ENCODE data around the gene HSPA4.

DNA sequence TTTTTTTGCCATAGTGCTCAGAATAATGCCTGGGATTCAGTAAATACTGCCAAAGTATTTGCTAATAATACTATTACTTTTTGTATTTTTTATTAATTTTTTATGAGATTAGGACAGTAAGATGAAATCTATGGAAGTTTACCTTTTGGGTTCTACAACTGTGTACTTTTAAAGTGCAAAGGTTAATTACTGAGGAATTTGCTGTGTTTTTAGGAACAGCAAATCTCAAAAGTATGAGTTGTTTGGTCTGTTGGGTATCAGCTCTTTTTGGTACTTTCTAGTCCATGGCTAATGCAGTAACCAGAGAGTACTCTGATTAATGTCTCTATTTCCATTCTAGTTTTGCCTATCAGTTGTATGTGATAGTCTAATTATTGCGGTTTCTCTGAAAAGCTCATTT lies 5.1 kb downstream of the HSPA4 start:
- TF ChIP-seq, protein P1, sequence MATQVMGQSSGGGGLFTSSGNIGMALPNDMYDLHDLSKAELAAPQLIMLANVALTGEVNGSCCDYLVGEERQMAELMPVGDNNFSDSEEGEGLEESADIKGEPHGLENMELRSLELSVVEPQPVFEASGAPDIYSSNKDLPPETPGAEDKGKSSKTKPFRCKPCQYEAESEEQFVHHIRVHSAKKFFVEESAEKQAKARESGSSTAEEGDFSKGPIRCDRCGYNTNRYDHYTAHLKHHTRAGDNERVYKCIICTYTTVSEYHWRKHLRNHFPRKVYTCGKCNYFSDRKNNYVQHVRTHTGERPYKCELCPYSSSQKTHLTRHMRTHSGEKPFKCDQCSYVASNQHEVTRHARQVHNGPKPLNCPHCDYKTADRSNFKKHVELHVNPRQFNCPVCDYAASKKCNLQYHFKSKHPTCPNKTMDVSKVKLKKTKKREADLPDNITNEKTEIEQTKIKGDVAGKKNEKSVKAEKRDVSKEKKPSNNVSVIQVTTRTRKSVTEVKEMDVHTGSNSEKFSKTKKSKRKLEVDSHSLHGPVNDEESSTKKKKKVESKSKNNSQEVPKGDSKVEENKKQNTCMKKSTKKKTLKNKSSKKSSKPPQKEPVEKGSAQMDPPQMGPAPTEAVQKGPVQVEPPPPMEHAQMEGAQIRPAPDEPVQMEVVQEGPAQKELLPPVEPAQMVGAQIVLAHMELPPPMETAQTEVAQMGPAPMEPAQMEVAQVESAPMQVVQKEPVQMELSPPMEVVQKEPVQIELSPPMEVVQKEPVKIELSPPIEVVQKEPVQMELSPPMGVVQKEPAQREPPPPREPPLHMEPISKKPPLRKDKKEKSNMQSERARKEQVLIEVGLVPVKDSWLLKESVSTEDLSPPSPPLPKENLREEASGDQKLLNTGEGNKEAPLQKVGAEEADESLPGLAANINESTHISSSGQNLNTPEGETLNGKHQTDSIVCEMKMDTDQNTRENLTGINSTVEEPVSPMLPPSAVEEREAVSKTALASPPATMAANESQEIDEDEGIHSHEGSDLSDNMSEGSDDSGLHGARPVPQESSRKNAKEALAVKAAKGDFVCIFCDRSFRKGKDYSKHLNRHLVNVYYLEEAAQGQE (IDR thresholded peaks at IDR 0.05; ENCODE audit: low read depth): no peak
- TF ChIP-seq TAF1 (IDR thresholded peaks at IDR 0.05; ENCODE audit: low read depth) (no peak), RAD21 (IDR thresholded peaks at IDR 0.05; ENCODE audit: low read depth) (no peak), FOXM1 (IDR thresholded peaks at IDR 0.05; ENCODE audit: borderline replicate concordance, low read depth) (no peak), EP300 (IDR thresholded peaks at IDR 0.05; ENCODE audit: borderline replicate concordance) (no peak), YY1 (IDR thresholded peaks at IDR 0.05; ENCODE audit: low read depth) (no peak)
